PC-9 (cell line): ENCODE results near the gene DNAJC5. TPM values are rescaled to one million over a fixed set of nuclear protein-coding genes. Genes with fewer than 3 reads are reported as not detected.

Source experiments
- Bru-seq: library from RNA; stranded (reverse); fragments of 400-500 nt; gene quantifications from one replicate; lab custom pipeline; 2021; lab: Mats Ljungman, UMichigan
- BruChase-seq, 2 experiments: library from RNA; stranded (reverse); fragments of 400-500 nt; gene quantifications; one replicate each; lab custom pipeline; 2021; lab: Mats Ljungman, UMichigan
- BruUV-seq: library from RNA; stranded (reverse); fragments of 400-500 nt; replicated peaks from 2 replicates; lab custom pipeline; 2021; lab: Mats Ljungman, UMichigan
- CTCF ChIA-PET: fragments of 300-600 bp; sonication (Branson Sonifier 250); formaldehyde crosslinking; loops from one replicate; lab custom pipeline; 2022; ENCODE audit warnings: antibody characterized with exemption; lab: Charles Lee
- POLR2A ChIA-PET: fragments of 300-600 bp; sonication (Branson Sonifier 250); formaldehyde crosslinking; loops from one replicate; lab custom pipeline; 2022; ENCODE audit warnings: antibody characterized with exemption; ENCODE audit not compliant: unreplicated experiment; lab: Charles Lee
- DNase-seq, 2 experiments: peaks; one replicate each; pipeline versions ENCODE4 v3.0.0 to v3.0.0-alpha.2; 2015 to 2022; ENCODE audit warnings: mixed read lengths in 1 of 2
- H2AFZ ChIP-seq: fragments of 200-600 bp; sonication (generic); 2 replicates; pipeline ENCODE4 v1.8.1; 2017; ENCODE audit warnings: antibody characterized with exemption
- H3F3A ChIP-seq: fragments of 200-600 bp; sonication (generic); 2 replicates; pipeline ENCODE4 v1.8.1; 2017; ENCODE audit warnings: antibody characterized with exemption, mild to moderate bottlenecking, low read depth; ENCODE audit not compliant: insufficient read depth
- H3K27ac ChIP-seq: fragments of 200-600 bp; sonication (generic); 2 replicates; pipeline ENCODE4 v1.6.1; 2016; ENCODE audit warnings: mixed run types
- H3K27me3 ChIP-seq: fragments of 200-600 bp; sonication (generic); 2 replicates; pipeline ENCODE4 v1.6.1; 2016; ENCODE audit warnings: low read depth, mixed run types; ENCODE audit not compliant: insufficient read depth
- H3K36me3 ChIP-seq: fragments of 200-600 bp; sonication (generic); 2 replicates; pipeline ENCODE4 v1.6.1; 2016; ENCODE audit warnings: low read depth, mixed run types
- H3K4me1 ChIP-seq: fragments of 200-600 bp; sonication (generic); replicated peaks from 2 replicates; pipeline ENCODE4 v1.6.1; 2016; ENCODE audit warnings: mixed run types; ENCODE audit not compliant: insufficient read depth
- H3K4me2 ChIP-seq: fragments of 200-600 bp; sonication (generic); 2 replicates; pipeline ENCODE4 v1.6.1; 2017; ENCODE audit warnings: mixed run types
- H3K4me3 ChIP-seq: fragments of 200-600 bp; sonication (generic); 2 replicates; pipeline ENCODE4 v1.6.1; 2016; ENCODE audit warnings: mixed run types
- H3K79me2 ChIP-seq: fragments of 200-600 bp; sonication (generic); 2 replicates; pipeline ENCODE4 v1.6.1; 2017; ENCODE audit warnings: low read depth, mixed run types
- H3K9me2 ChIP-seq: fragments of 200-600 bp; sonication (generic); 2 replicates; pipeline ENCODE4 v1.8.1; 2017; ENCODE audit warnings: mild to moderate bottlenecking; ENCODE audit not compliant: insufficient read depth
- H3K9me3 ChIP-seq: fragments of 200-600 bp; sonication (generic); 2 replicates; pipeline ENCODE4 v1.8.1; 2016; ENCODE audit warnings: low read depth; ENCODE audit not compliant: insufficient read depth
- H4K20me1 ChIP-seq: fragments of 200-600 bp; sonication (generic); 2 replicates; pipeline ENCODE4 v1.8.1; 2017; ENCODE audit not compliant: insufficient read depth
- EZH2 ChIP-seq: fragments of 200-600 bp; sonication (generic); IDR thresholded peaks from 2 replicates; pipeline ENCODE4 v1.8.0; 2017; ENCODE audit warnings: antibody characterized with exemption, low read depth
- intact Hi-C: fragments of 100-400 bp; cut with micrococcal nuclease; formaldehyde crosslinking; loops from one replicate; pipeline ENCODE4 v1.10.0; 2022; ENCODE audit not compliant: unreplicated experiment
- long read RNA-seq: library from polyadenylated mRNA; stranded (forward); transcript quantifications from one replicate; pipeline ENCODE4 v2.0.0, GENCODE V29; 2022
- total RNA-seq: library from RNA; stranded (reverse); gene quantifications from 2 replicates; pipeline ENCODE4 v1.2.3, GENCODE V29; 2021
- TF ChIP-seq, protein P1 (sequence below): fragments of 200-600 bp; sonication (generic); conservative IDR thresholded peaks from 2 replicates; pipeline ENCODE4 v1.6.1; 2017; ENCODE audit warnings: mixed run types, antibody characterized with exemption, mild to moderate bottlenecking, moderate library complexity

The DNAJC5 gene
- total RNA-seq, result 47.0 and 48.1 TPM in 2 replicates
- Bru-seq, nascent RNA, result percentile 77 among the genes with signal in this experiment
- BruChase-seq, experiment 1, labeled RNA remaining after a 2-hour chase, result percentile 89 among the genes with signal in this experiment
- percentile 92 among the genes with signal in this experiment for BruChase-seq, experiment 2, labeled RNA remaining after a 6-hour chase
- long read RNA-seq, full-length matches to known transcripts, result 2 of 20 reads
- long read RNA-seq, partial matches to known transcripts, result 0 of 20 reads
- long read RNA-seq, other reads (novel, unspliced or antisense), result 18 of 20 reads

DNA sequence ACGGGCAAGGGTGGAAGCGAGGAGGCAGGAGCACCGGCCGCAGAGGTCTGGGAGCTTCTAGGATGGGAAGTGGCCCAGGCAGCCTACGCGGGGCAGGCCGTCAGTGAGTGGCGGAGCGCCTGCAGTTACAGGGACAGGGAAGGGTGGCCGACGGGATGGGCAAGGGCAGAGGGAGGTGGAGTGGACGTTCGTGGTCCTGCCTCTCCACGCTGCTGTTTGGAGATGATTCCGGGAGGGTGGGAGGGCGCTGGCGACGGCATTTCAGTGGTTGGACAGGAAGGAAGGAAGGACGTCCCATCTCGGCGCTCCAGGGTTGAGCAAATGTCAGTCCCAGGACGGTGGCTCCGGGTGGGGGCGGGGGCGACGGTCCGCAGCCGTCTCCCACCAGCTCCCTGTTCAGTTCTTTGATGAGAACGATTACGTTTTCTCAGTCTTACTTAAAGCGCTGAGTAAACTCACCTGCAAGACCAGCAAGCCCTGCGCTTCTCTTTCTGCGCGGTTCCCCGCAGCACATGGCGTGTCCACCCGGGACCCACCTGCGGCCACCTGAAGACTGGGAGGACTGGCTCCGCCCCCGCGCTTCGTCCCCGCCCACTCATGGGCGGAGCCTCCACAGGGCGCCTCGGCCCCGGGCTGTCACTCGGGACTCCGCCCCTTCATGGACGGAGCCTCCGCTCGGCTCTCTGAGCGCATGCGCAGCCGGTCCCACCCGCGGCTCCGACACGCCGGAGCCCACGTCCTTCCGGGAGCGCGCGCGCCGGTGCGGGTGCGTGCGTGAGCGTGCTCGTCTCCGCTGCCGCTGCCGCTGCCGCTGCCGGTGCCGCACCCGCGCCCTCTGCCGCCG lies at the start of gene DNAJC5:
TSS of gene DNAJC5 (plus strand) at position 769 of the 844 bp plus-strand sequence. CDS start 33,220 bp downstream, outside the sequence.
- Histone ChIP-seq H3K4me3 (peak within 1 kb of the TSS; percentile 75), H4K20me1 (peaks cover 36% of the 10 kb centered on the region), H3K79me2 (peaks cover 57% of the 10 kb centered on the region), H3K4me1 (peaks cover 40% of the 10 kb centered on the region), H3K9me3 (no peaks in the 10 kb centered on the region), H3K27ac (peak within 1 kb of the TSS; percentile 68), H3K9me2 (no peaks in the 10 kb centered on the region), H3K27me3 (no peaks in the 10 kb centered on the region), H3K4me2 (peak within 1 kb of the TSS; percentile 98), H3K36me3 (peaks cover 28% of the 10 kb centered on the region), H2AFZ (peak within 1 kb of the TSS; percentile 75), H3F3A (peaks cover 65% of the 10 kb centered on the region)
- BruUV-seq, result no TSS peak
- POLR2A ChIA-PET, result interaction anchor here (0.6 to 0.7 kb wide), 4 partner anchors 29 to 1738 kb away, joined by 3 to 7 read pairs (median 4); partner anchors contain the start of gene TPD52L2
- TF ChIP-seq, protein P1, sequence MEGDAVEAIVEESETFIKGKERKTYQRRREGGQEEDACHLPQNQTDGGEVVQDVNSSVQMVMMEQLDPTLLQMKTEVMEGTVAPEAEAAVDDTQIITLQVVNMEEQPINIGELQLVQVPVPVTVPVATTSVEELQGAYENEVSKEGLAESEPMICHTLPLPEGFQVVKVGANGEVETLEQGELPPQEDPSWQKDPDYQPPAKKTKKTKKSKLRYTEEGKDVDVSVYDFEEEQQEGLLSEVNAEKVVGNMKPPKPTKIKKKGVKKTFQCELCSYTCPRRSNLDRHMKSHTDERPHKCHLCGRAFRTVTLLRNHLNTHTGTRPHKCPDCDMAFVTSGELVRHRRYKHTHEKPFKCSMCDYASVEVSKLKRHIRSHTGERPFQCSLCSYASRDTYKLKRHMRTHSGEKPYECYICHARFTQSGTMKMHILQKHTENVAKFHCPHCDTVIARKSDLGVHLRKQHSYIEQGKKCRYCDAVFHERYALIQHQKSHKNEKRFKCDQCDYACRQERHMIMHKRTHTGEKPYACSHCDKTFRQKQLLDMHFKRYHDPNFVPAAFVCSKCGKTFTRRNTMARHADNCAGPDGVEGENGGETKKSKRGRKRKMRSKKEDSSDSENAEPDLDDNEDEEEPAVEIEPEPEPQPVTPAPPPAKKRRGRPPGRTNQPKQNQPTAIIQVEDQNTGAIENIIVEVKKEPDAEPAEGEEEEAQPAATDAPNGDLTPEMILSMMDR, result no peak
- TF ChIP-seq EZH2, result no peak
- DNase-seq, result peak; percentile 82 to 98
- CTCF ChIA-PET, result no interaction called here
- intact Hi-C loops, result loop anchor here (5.0 kb wide), 1 partner anchor 63 kb away; the partner anchor contains the start of gene UCKL1

DNA sequence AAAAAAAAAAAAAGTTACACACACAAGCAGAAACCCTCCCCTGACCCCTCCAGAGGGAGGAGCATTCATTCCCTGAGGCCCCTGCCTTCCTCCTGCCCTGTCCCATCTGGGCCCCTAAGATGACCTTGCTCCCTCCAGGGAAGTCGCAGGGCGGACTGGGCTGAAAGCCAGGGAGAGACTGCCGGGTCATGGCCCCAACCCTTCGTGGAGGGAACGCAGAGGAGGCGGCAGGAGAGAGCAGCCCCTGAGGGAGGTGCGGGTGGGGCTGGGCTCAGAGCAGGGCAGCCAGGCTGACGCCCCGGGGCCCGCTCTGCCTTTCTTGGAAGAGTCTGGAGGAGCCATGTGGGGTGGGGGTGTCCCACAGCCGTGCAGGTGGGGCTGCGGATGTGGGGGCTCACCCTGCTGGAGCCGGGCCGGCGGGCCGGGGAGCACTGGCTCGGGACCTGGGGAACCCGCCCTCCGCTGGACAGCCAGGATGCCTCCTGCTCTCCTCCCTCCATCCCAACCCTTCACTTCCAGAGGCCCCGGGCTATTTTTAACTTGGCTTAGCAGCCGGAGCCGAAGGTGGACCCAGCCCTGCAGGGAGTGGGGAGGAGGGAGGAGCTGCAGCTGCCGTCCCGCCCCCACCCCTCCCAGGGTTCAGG lies 48.7 kb upstream of the DNAJC5 start:
- Histone ChIP-seq H3K27ac (no peak overlapping the region), H2AFZ (no peak overlapping the region), H3K4me2 (peak overlapping the region; percentile 77), H3K9me2 (no peaks in the 10 kb centered on the region), H4K20me1 (0 out of 2 replicates have a peak, but pooled peaks cover 3% of the 10 kb centered on the region), H3K9me3 (no peaks in the 10 kb centered on the region), H3F3A (peaks cover 21% of the 10 kb centered on the region; the same call in 1 of the 2 replicates), H3K4me3 (no peak overlapping the region), H3K4me1 (peaks cover 31% of the 10 kb centered on the region), H3K36me3 (no peaks in the 10 kb centered on the region), H3K79me2 (no peaks in the 10 kb centered on the region), H3K27me3 (peaks cover 5% of the 10 kb centered on the region; the same call in 1 of the 2 replicates)
- POLR2A ChIA-PET, result interaction anchor here (0.5 to 0.7 kb wide), 2 partner anchors 9 to 12 kb away, joined by 3 read pairs; no protein-coding TSS in a partner anchor
- TF ChIP-seq EZH2, result no peak
- no TSS peak for BruUV-seq
- CTCF ChIA-PET, result interaction anchor here (0.5 kb wide), 1 partner anchor 40 kb away, joined by 7 read pairs; no protein-coding TSS in a partner anchor
- intact Hi-C loops, result no loop called here
- peak in 1 of 2 experiments; percentile 74 for DNase-seq

- H4K20me1 ChIP-seq, result 0 out of 2 replicates have a peak, but pooled peaks cover 3% of the 10 kb centered on the region
- no peaks in the 10 kb centered on the region for H3K36me3 ChIP-seq
- no peaks in the 10 kb centered on the region for H3K9me3 ChIP-seq
- intact Hi-C loops, result no loop called here
- POLR2A ChIA-PET, result interaction anchor here (0.5 to 0.7 kb wide), 2 partner anchors 9 to 12 kb away, joined by 3 read pairs; no protein-coding TSS in a partner anchor
- TF ChIP-seq, protein P1, result no peak
- TF ChIP-seq EZH2, result no peak
- CTCF ChIA-PET, result interaction anchor here (0.5 kb wide), 1 partner anchor 40 kb away, joined by 7 read pairs; no protein-coding TSS in a partner anchor
- peaks cover 21% of the 10 kb centered on the region; the same call in 1 of the 2 replicates for H3F3A ChIP-seq
- H3K4me1 ChIP-seq, result peaks cover 31% of the 10 kb centered on the region
- BruUV-seq, result no TSS peak
- no peak overlapping the region for H3K27ac ChIP-seq
- H3K27me3 ChIP-seq, result peaks cover 5% of the 10 kb centered on the region; the same call in 1 of the 2 replicates
- H3K4me3 ChIP-seq, result no peak overlapping the region
- H3K9me2 ChIP-seq, result no peaks in the 10 kb centered on the region
- peak overlapping the region; percentile 77 for H3K4me2 ChIP-seq
- DNase-seq, result peak in 1 of 2 experiments; percentile 16
- no peaks in the 10 kb centered on the region for H3K79me2 ChIP-seq
- no peak overlapping the region for H2AFZ ChIP-seq
Measured at GRCh38 chr20:63846888-63847236, 48.1 kb upstream of the DNAJC5 start.
